GM18499 (cell line): ENCODE results near the gene RBP3.

Experiments used
- ATAC-seq: cut with Tn5 transposase; IDR thresholded peaks from one replicate; pipeline ENCODE4 v1.9.1; 2021; ENCODE audit warnings: moderate number of reproducible peaks; ENCODE audit not compliant: insufficient read depth, unreplicated experiment

The RBP3 gene

GRCh38 chr10:47354165-47354564 is 6.0 kb downstream of the RBP3 start:
- ATAC-seq = no peak

GRCh38 chr10:47354900-47355299 is 6.7 kb downstream of the RBP3 start:
- no peak for ATAC-seq

- ATAC-seq = no peak
Measured at GRCh38 chr10:47356708-47357107, 8.5 kb downstream of the RBP3 start.

- ATAC-seq = no peak
Measured at GRCh38 chr10:47357131-47357582, 9.0 kb downstream of the RBP3 start.

- ATAC-seq = no peak
Measured at GRCh38 chr10:47357911-47358310, 9.7 kb downstream of the RBP3 start.

GRCh38 chr10:47358457-47358856 is 10.3 kb downstream of the RBP3 start:
- no peak for ATAC-seq

- ATAC-seq = no peak
Measured at GRCh38 chr10:47359101-47359500, 10.9 kb downstream of the RBP3 start.

GRCh38 chr10:47359626-47360418 is 11.7 kb downstream of the RBP3 start:
- ATAC-seq = no peak

- no peak for ATAC-seq
Measured at GRCh38 chr10:47360419-47361040, 12.4 kb downstream of the RBP3 start.

GRCh38 chr10:47361293-47361692 is 13.1 kb downstream of the RBP3 start:
- no peak for ATAC-seq

GRCh38 chr10:47362199-47362598 is 14.0 kb downstream of the RBP3 start:
- no peak for ATAC-seq

GRCh38 chr10:47363781-47364180 is 15.6 kb downstream of the RBP3 start:
- ATAC-seq = no peak

- ATAC-seq = no peak
Measured at GRCh38 chr10:47364366-47364765, 16.2 kb downstream of the RBP3 start.

- no peak for ATAC-seq
Measured at GRCh38 chr10:47364911-47365310, 16.7 kb downstream of the RBP3 start.

- no peak for ATAC-seq
Measured at GRCh38 chr10:47365431-47366180, 17.4 kb downstream of the RBP3 start.

- no peak for ATAC-seq
Measured at GRCh38 chr10:47366181-47366631, 18.0 kb downstream of the RBP3 start.

- ATAC-seq = no peak
Measured at GRCh38 chr10:47366731-47367460, 18.7 kb downstream of the RBP3 start.

GRCh38 chr10:47367646-47368045 is 19.5 kb downstream of the RBP3 start:
- no peak for ATAC-seq

GRCh38 chr10:47368431-47369180 is 20.4 kb downstream of the RBP3 start:
- ATAC-seq = no peak
